Left forelimb (tissue), 1 donor: ENCODE measurements around the gene TSC22D4.
A peak's percentile ranks its signal among the peaks of the same experiment; 100 is the strongest.
"Not testable (repeated sequence)": the region's sequence is repeated elsewhere in the genome, so short reads cannot be mapped to it uniquely, and the experiment has no call there.

Experiments used
- DNase-seq: peaks from one replicate; pipeline ENCODE4 v3.0.0-alpha.2; 2018; ENCODE audit warnings: low spot score

The TSC22D4 gene

DNA sequence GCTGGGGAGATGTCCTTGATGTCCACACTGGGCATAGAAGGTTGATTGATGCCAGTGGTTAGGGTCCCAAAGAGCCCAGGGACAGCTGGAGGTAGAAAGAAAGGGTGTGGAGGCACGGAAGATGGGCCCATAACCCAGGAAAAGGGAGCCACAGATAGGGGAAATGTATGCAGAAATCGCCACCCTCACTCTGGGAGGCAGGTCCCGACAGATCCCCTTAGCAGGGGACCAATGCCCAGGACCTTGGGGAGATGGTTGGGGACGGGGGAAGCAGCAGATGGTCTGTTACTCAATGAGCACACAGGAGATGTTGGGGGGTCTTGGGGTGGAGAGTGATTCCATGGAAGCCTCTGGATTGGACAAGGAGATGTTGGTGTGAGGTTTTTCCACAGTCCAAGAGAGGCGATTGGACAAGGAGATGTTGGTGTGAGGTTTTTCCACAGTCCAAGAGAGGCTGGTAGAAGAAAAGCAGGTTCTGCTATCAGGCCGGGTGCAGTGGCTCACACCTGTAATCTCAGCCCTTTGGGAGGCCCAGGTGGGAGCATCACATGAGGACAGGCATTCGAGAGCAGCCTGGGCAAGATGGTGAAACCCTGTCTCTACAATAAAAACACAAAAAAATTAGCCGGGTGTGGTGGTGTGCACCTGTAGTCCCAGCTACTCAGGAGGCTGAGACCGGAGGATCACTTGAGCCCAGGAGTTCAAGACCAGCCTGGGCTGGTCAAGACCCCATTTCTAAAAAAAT lies 35.7 kb downstream of the TSC22D4 start:
- no peak for DNase-seq

- DNase-seq, result no peak
These were observed 37.1 kb downstream of the TSC22D4 start for GRCh38 chr7:100441641-100442535.

DNA sequence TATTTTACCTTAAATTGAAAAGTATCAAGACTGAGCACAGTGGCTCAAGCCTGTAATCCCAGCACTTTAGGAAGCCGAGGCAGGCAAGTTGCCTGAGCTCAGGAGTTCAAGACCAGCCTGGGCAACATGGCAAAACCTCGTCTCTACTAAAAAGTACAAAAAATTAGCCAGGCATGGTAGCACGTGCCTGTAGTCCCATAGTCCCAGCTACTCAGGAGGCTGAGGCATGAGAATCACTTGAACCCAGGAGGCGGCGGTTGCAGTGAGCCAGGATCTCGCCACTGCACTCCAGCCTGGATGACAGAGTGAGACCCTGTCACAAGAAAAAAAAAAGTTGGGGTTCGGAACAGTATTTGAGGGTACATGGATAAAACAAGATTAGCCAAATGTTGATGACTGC lies 39.8 kb downstream of the TSC22D4 start:
- DNase-seq, result not testable (repeated sequence)

DNA sequence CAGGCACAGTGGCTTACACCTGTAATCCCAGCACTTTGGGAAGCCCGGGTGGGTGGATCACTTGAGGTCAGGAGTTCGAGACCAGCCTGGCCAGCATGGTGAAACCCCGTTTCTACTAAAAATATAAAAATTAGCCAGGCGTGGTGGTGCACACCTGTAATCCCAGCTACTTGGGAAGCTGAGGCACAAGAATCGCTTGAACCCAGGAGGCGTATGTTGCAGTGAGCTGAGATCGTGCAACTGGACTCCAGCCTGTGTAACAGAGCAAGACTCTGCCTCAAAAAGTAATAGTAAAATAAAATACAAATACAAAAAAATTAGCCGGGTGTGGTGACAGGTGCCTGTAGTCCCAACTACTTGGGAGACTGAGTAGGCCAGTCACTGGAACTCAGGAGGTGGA lies 40.3 kb downstream of the TSC22D4 start:
- not testable (repeated sequence) for DNase-seq

GRCh38 chr7:100438172-100438571 lies 40.8 kb downstream of the TSC22D4 start:
- DNase-seq, result no peak

DNA sequence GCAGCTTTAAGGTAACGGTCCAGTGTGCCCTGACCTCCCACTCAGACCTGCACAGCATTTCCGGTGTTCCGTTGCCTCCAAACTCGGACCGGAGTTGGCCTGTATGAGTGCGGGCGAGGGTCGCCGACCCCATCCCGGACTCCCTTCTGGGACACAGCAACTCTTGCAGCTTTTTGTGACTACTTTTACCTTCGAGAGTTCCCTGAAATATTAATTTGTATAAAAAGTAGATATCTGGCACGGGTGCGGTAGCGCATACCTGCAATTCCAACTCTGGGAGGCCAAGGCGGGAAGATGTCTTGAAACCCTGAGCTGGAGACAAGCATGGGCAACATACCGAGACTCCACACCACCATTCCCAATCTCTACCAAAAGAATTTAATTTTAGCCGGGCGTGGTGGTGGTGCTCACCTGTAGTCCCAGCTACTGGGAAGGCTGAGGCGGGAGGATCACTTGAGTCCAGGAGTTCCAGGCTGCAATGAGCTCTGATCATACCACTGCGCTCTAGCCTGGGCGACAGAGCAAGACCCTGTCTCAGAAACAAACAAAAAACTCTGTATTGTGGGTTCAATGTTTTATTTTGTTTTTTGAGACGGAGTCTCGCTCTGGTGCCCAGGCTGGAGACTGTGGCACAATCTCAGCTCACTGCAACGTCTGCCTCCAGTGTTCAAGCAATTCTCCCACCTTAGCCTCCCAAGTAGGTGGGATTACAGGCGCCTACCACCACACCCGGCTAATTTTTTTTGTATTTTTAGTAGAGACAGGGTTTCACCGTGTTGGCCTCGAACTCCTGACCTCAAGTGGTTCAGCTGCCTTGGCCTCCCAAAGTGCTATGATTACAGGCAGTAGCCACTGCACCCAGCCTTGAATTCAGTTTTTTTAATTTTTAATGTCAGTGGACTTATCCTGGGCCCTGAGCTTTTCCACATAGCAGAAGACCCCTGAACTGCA lies 41.6 kb downstream of the TSC22D4 start:
- DNase-seq, result no peak

- no peak for DNase-seq
These were observed 43.4 kb downstream of the TSC22D4 start for GRCh38 chr7:100435401-100436304.

GRCh38 chr7:100434297-100435144 lies 44.5 kb downstream of the TSC22D4 start:
- DNase-seq, result no peak

- no peak for DNase-seq
These were observed 45.3 kb downstream of the TSC22D4 start for GRCh38 chr7:100433592-100434296.

GRCh38 chr7:100433276-100433591 lies 45.8 kb downstream of the TSC22D4 start:
- DNase-seq, result no peak

GRCh38 chr7:100432621-100433275 lies 46.3 kb downstream of the TSC22D4 start:
- DNase-seq, result no peak

GRCh38 chr7:100432053-100432452 lies 47.0 kb downstream of the TSC22D4 start:
- no peak for DNase-seq

DNA sequence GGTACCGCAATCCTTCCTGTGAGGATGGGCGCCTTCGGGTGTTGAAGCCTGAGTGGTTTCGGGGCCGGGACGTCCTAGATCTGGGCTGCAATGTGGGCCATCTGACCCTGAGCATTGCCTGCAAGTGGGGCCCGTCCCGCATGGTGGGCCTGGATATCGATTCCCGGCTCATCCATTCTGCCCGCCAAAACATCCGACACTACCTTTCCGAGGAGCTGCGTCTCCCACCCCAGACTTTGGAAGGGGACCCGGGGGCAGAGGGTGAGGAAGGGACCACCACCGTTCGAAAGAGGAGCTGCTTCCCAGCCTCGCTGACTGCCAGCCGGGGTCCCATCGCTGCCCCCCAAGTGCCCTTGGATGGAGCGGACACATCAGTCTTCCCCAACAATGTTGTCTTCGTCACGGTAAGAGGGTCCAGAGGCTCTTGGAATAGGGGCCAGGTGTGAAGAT lies 47.7 kb downstream of the TSC22D4 start:
- DNase-seq, result no peak

DNA sequence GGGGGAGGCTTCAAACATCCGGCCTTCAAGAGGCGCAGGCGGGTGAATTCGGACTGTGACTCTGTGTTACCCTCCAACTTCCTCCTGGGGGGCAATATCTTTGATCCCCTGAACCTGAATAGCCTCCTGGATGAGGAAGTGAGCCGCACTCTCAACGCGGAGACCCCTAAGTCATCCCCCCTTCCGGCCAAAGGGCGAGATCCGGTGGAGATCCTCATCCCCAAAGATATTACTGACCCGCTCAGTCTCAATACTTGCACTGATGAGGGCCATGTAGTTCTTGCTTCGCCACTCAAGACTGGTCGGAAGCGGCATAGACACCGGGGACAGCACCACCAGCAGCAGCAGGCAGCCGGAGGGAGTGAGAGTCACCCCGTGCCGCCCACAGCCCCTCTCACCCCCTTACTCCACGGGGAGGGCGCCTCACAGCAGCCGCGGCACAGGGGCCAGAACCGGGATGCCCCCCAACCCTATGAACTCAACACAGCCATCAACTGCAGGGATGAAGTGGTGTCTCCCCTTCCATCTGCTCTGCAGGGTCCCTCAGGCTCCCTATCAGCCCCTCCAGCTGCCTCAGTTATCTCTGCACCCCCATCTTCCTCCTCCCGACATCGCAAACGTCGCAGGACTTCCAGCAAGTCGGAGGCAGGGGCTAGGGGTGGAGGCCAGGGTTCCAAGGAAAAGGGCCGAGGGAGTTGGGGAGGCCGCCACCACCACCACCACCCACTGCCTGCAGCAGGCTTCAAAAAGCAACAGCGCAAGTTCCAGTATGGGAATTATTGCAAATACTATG lies 48.3 kb downstream of the TSC22D4 start:
- DNase-seq, result no peak

DNA sequence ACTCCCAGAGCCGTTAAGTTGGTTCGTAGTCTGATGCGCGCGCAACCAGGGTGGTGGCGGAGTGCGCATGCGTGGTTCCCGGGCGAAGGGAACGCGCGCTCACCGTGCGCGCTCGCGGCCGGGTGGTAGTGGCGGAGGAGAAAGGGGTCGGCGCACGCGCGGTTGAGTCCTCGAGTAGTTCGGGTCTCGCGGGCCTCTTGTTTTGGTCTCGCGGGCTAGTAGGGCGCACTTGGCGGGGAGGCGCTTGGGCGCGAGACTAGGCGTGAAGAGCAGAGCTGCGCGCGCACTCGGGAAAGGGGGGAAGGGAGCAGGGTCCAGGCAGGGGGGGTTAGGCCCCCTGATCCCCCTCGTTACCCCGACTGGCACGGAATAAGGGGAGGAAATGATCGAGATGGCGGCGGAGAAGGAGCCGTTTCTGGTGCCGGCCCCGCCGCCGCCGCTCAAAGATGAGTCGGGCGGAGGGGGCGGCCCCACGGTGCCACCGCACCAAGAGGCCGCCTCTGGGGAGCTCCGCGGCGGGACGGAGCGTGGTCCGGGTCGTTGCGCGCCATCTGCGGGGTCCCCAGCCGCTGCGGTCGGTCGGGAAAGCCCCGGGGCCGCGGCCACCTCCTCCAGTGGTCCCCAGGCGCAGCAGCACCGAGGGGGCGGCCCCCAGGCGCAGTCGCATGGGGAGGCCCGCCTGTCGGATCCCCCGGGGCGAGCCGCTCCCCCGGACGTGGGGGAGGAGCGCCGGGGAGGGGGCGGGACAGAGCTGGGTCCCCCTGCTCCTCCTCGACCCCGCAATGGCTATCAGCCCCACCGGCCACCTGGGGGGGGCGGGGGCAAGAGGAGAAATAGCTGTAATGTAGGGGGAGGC lies 49.1 kb downstream of the TSC22D4 start, which contains the start of gene MEPCE:
Gene MEPCE, plus strand, starts transcription at position 195 of the 856 bp plus-strand sequence. Its CDS starts 188 bp downstream, at position 383.
- peak; percentile 100 for DNase-seq

GRCh38 chr7:100428967-100429636 lies 49.9 kb downstream of the TSC22D4 start:
- DNase-seq, result peak; percentile 100
